ENCODE results near the gene KIAA1958.

DNA sequence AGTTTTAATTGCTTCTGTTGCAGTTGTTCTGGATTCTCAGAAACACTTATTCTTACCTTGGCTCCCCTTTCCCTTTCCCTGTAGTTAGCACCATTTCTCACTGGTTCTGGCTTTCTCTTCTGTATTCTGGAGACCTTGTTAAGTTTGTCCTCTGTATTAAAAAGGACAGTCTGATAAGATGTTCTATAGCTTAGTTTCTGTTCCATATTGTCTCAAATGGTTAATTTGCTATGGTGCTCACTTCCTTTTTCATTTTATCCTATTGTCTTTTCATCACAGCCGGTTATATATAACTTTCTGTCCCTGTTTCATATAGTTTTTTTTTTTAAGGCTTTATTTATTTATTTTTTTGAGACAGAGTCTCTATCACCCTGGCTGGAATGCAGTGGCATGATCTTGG is 41.4 kb upstream of the KIAA1958 start:
- TF ChIP-seq, protein P1, sequence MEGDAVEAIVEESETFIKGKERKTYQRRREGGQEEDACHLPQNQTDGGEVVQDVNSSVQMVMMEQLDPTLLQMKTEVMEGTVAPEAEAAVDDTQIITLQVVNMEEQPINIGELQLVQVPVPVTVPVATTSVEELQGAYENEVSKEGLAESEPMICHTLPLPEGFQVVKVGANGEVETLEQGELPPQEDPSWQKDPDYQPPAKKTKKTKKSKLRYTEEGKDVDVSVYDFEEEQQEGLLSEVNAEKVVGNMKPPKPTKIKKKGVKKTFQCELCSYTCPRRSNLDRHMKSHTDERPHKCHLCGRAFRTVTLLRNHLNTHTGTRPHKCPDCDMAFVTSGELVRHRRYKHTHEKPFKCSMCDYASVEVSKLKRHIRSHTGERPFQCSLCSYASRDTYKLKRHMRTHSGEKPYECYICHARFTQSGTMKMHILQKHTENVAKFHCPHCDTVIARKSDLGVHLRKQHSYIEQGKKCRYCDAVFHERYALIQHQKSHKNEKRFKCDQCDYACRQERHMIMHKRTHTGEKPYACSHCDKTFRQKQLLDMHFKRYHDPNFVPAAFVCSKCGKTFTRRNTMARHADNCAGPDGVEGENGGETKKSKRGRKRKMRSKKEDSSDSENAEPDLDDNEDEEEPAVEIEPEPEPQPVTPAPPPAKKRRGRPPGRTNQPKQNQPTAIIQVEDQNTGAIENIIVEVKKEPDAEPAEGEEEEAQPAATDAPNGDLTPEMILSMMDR (IDR thresholded peaks at IDR 0.05; ENCODE audit: insufficient read depth, low read length): no peak
- no peak for TF ChIP-seq POLR2AphosphoS5 (IDR thresholded peaks at IDR 0.05; ENCODE audit: low read depth)
- TF ChIP-seq, protein P2, sequence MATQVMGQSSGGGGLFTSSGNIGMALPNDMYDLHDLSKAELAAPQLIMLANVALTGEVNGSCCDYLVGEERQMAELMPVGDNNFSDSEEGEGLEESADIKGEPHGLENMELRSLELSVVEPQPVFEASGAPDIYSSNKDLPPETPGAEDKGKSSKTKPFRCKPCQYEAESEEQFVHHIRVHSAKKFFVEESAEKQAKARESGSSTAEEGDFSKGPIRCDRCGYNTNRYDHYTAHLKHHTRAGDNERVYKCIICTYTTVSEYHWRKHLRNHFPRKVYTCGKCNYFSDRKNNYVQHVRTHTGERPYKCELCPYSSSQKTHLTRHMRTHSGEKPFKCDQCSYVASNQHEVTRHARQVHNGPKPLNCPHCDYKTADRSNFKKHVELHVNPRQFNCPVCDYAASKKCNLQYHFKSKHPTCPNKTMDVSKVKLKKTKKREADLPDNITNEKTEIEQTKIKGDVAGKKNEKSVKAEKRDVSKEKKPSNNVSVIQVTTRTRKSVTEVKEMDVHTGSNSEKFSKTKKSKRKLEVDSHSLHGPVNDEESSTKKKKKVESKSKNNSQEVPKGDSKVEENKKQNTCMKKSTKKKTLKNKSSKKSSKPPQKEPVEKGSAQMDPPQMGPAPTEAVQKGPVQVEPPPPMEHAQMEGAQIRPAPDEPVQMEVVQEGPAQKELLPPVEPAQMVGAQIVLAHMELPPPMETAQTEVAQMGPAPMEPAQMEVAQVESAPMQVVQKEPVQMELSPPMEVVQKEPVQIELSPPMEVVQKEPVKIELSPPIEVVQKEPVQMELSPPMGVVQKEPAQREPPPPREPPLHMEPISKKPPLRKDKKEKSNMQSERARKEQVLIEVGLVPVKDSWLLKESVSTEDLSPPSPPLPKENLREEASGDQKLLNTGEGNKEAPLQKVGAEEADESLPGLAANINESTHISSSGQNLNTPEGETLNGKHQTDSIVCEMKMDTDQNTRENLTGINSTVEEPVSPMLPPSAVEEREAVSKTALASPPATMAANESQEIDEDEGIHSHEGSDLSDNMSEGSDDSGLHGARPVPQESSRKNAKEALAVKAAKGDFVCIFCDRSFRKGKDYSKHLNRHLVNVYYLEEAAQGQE (IDR thresholded peaks at IDR 0.05; ENCODE audit: insufficient replicate concordance, low read depth): no peak

All from HL-60 (cell line).